SKM-1 treated with dmso at 0.1 percent for 144 hours (cell line): ENCODE data around the gene FBXW9.
"Not testable (repeated sequence)": the region's sequence is repeated elsewhere in the genome, so short reads cannot be mapped to it uniquely, and the experiment has no call there.

ENCODE experiments used
- DNase-seq: peaks from one replicate; lab custom pipeline; 2025; ENCODE audit not compliant: unreplicated experiment; lab: John Stamatoyannopoulos, UW

FBXW9 gene

GRCh38 chr19:12681074-12681987, 15.1 kb downstream of the FBXW9 start, which contains the start of gene DHPS:
Gene DHPS (minus strand): TSS chr19:12681880. CDS start chr19:12681766, 114 bp downstream.
- DNase-seq: peak; percentile 95

GRCh38 chr19:12680034-12680433, 16.4 kb downstream of the FBXW9 start:
- no peak for DNase-seq

GRCh38 chr19:12678039-12678438, 18.4 kb downstream of the FBXW9 start:
- not testable (repeated sequence) for DNase-seq

- DNase-seq: no peak
Observed at GRCh38 chr19:12676928-12677327, 19.5 kb downstream of the FBXW9 start.

GRCh38 chr19:12676384-12676792, 20.0 kb downstream of the FBXW9 start:
- peak; percentile 72 for DNase-seq

GRCh38 chr19:12675940-12676339, 20.5 kb downstream of the FBXW9 start:
- DNase-seq: no peak

GRCh38 chr19:12675399-12675798, 21.0 kb downstream of the FBXW9 start:
- DNase-seq: no peak

- DNase-seq: no peak
Observed at GRCh38 chr19:12672744-12673143, 23.7 kb downstream of the FBXW9 start.

- no peak for DNase-seq
Observed at GRCh38 chr19:12670159-12670928, 26.1 kb downstream of the FBXW9 start.

- DNase-seq: peak; percentile 75
Observed at GRCh38 chr19:12669270-12670158, 26.9 kb downstream of the FBXW9 start.

GRCh38 chr19:12668932-12669269, 27.5 kb downstream of the FBXW9 start:
- DNase-seq: no peak

- DNase-seq: no peak
Observed at GRCh38 chr19:12668346-12668745, 28.1 kb downstream of the FBXW9 start.

- no peak for DNase-seq
Observed at GRCh38 chr19:12667731-12668302, 28.6 kb downstream of the FBXW9 start.

- peak; percentile 65 for DNase-seq
Observed at GRCh38 chr19:12666265-12667048, 30.0 kb downstream of the FBXW9 start, which contains the start of the genes MAN2B1 and WDR83. Gene MAN2B1 (minus strand): TSS chr19:12666742. CDS start chr19:12666701, 41 bp downstream. Gene WDR83 (plus strand): TSS chr19:12666807. CDS start chr19:12669791, 2,984 bp downstream.

- DNase-seq: no peak
Observed at GRCh38 chr19:12665671-12666264, 30.7 kb downstream of the FBXW9 start.

GRCh38 chr19:12665281-12665573, 31.2 kb downstream of the FBXW9 start:
- DNase-seq: peak; percentile 94

GRCh38 chr19:12664406-12665280, 31.8 kb downstream of the FBXW9 start:
- no peak for DNase-seq

GRCh38 chr19:12660980-12661379, 35.5 kb downstream of the FBXW9 start:
- DNase-seq: no peak
